Measurements from ENCODE around the gene RNF126. TPM values are rescaled to one million over a fixed set of nuclear protein-coding genes. Genes with fewer than 3 reads are reported as not detected.

The RNF126 gene
- total RNA-seq, 1 experiment from 2014 or later: 123 TPM

Other genes starting within 250 kb of the RNF126 start
- gene SHC2, start 202.2 kb downstream of the RNF126 start, total RNA-seq (2014; rRNA removed; shearing (Covaris generic)): 0.29 TPM in 1 of 2 replicates, not detected in the other
- gene MADCAM1, start 166.7 kb downstream of the RNF126 start, total RNA-seq (2014; rRNA removed; shearing (Covaris generic)): 0.31 TPM in 1 of 2 replicates, not detected in the other
- gene TPGS1, start 155.7 kb downstream of the RNF126 start, total RNA-seq (2014; rRNA removed; shearing (Covaris generic)): 25.8 and 32.9 TPM in 2 replicates
- 151 and 167 TPM in 2 replicates for gene CDC34, start 131.5 kb downstream of the RNF126 start, total RNA-seq (2014; rRNA removed; shearing (Covaris generic))
- 0.31 TPM in 1 of 2 replicates, not detected in the other for gene GZMM, start 119.2 kb downstream of the RNF126 start, total RNA-seq (2014; rRNA removed; shearing (Covaris generic))
- 725 and 781 TPM in 2 replicates for gene BSG, start 90.6 kb downstream of the RNF126 start, total RNA-seq (2014; rRNA removed; shearing (Covaris generic))
- 0.10 TPM in 1 of 2 replicates, not detected in the other for gene HCN2, start 73.3 kb downstream of the RNF126 start, total RNA-seq (2014; rRNA removed; shearing (Covaris generic))
- 74.3 and 89.6 TPM in 2 replicates for gene POLRMT, start 29.7 kb downstream of the RNF126 start, total RNA-seq (2014; rRNA removed; shearing (Covaris generic))
- gene FGF22, start 23.3 kb downstream of the RNF126 start, total RNA-seq (2014; rRNA removed; shearing (Covaris generic)): 0.05 and 0.36 TPM in 2 replicates
- gene FSTL3, start 13.2 kb upstream of the RNF126 start, total RNA-seq (2014; rRNA removed; shearing (Covaris generic)): 6.2 and 8.9 TPM in 2 replicates
- not detected in 2 replicates for gene PRSS57, start 32.2 kb upstream of the RNF126 start, total RNA-seq (2014; rRNA removed; shearing (Covaris generic))
- gene PALM, start 45.7 kb upstream of the RNF126 start, total RNA-seq (2014; rRNA removed; shearing (Covaris generic)): 0.13 TPM in 1 of 2 replicates, not detected in the other
- gene MISP, start 87.9 kb upstream of the RNF126 start, total RNA-seq (2014; rRNA removed; shearing (Covaris generic)): 206 and 211 TPM in 2 replicates
- gene PTBP1, start 134.2 kb upstream of the RNF126 start, total RNA-seq (2014; rRNA removed; shearing (Covaris generic)): 464 and 599 TPM in 2 replicates
- not detected in 2 replicates for gene PLPPR3, start 158.7 kb upstream of the RNF126 start, total RNA-seq (2014; rRNA removed; shearing (Covaris generic))
- gene AZU1, start 164.6 kb upstream of the RNF126 start, total RNA-seq (2014; rRNA removed; shearing (Covaris generic)): not detected in 2 replicates
- gene PRTN3, start 177.8 kb upstream of the RNF126 start, total RNA-seq (2014; rRNA removed; shearing (Covaris generic)): not detected in 2 replicates
- gene ELANE, start 189.1 kb upstream of the RNF126 start, total RNA-seq (2014; rRNA removed; shearing (Covaris generic)): not detected in 2 replicates
- gene CFD, start 196.4 kb upstream of the RNF126 start, total RNA-seq (2014; rRNA removed; shearing (Covaris generic)): 1.1 and 1.4 TPM in 2 replicates
- gene MED16, start 230.0 kb upstream of the RNF126 start, total RNA-seq (2014; rRNA removed; shearing (Covaris generic)): 31.8 and 32.4 TPM in 2 replicates
- gene RNU6-9, start 230.3 kb upstream of the RNF126 start, total RNA-seq (2014; rRNA removed; shearing (Covaris generic)): not detected in 2 replicates